ENCODE measurements around the gene KCNQ1. TPM values are rescaled to one million over a fixed set of nuclear protein-coding genes. Genes with fewer than 3 reads are reported as not detected.

KCNQ1 gene
- total RNA-seq, 2 experiments from 2014 or later = 24.2 to 26.6 TPM

DNA sequence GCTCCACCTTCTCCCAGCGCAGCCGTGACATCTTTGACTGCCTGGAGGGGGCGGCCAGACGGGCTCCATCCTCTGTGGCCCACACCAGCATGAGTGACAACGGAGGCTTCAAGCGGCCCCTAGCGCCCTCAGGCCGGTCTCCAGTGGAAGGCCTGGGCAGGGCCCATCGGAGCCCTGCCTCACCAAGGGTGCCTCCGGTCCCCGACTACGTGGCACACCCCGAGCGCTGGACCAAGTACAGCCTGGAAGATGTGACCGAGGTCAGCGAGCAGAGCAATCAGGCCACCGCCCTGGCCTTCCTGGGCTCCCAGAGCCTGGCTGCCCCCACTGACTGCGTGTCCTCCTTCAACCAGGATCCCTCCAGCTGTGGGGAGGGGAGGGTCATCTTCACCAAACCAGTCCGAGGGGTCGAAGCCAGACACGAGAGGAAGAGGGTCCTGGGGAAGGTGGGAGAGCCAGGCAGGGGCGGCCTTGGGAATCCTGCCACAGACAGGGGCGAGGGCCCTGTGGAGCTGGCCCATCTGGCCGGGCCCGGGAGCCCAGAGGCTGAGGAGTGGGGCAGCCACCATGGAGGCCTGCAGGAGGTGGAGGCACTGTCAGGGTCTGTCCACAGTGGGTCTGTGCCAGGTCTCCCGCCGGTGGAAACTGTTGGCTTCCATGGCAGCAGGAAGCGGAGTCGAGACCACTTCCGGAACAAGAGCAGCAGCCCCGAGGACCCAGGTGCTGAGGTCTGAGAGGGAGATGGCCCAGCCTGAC, 41.7 kb upstream of the KCNQ1 start:
- Mint-ChIP-seq H3K36me3 (peaks cover 1% of the 10 kb centered on the region), H3K4me3 (no peak overlapping the region), H3K27me3 (no peaks in the 10 kb centered on the region), H3K27ac (no peak overlapping the region), H3K9me3 (no peaks in the 10 kb centered on the region), H3K4me1 (peaks cover 3% of the 10 kb centered on the region)
- ATAC-seq (ENCODE audit: low read depth) = no peak
- POLR2A ChIA-PET = interaction anchor here (1.0 to 1.1 kb wide), 2 partner anchors 93 to 102 kb away, joined by 3 read pairs; partner anchors contain the start of genes C11orf21 and TSPAN32
- DNase-seq = no peak

DNA sequence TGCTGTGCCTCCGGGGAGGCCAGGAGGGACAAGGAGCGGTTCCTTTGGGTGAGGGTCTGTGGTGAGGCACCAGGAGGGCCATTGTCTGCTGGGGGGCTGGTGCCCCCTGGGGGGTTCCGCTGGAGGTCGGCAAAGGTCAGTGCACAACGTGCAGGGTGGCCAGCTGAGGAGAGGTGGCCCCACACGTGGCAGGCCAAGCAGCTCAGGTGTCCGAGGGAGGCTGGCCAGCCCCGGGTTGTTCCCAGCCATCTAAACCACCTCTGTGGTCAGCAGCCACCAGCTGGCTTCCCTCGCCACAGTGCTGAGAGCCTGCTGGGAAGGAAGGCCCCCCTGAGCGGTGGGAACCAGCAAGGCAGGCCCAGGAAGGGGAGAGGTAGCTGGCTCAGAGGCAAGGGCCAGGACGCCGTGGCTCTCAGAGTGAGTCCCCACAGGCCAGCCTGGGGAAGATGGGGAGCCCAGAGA, 40.0 kb upstream of the KCNQ1 start:
- POLR2A ChIA-PET = no interaction called here
- peaks cover 3% of the 10 kb centered on the region for H3K4me1 Mint-ChIP-seq
- H3K27me3 Mint-ChIP-seq = no peaks in the 10 kb centered on the region
- H3K4me3 Mint-ChIP-seq = no peak overlapping the region
- DNase-seq (no peak), ATAC-seq (ENCODE audit: low read depth) (no peak)
- no peaks in the 10 kb centered on the region for H3K9me3 Mint-ChIP-seq
- H3K36me3 Mint-ChIP-seq = peaks cover 1% of the 10 kb centered on the region
- no peak overlapping the region for H3K27ac Mint-ChIP-seq

DNA sequence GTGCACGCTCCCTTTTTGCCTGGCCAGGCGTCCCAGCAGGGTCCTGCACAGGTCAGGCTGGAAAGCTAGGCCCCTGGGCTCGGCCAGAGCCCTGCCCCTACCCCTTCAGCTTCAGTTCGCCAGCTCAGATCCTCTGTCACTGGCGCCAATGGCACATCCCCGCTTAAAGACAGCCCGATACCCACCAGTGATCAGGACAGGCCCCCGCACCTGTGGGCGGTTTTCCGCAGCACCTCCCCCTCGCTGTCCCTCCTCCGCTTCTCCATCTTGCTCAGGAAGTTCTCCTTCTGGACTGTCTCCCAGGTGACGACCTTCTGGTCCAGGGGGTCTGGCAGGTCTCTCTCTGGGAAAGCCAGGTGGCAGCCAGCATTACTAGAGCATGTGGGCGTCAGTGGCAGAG, 38.4 kb upstream of the KCNQ1 start:
- DNase-seq (no peak), ATAC-seq (ENCODE audit: low read depth) (no peak)
- POLR2A ChIA-PET = no interaction called here
- Mint-ChIP-seq H3K27ac (no peak overlapping the region), H3K27me3 (no peaks in the 10 kb centered on the region), H3K4me3 (no peak overlapping the region), H3K4me1 (peaks cover 1% of the 10 kb centered on the region), H3K36me3 (peaks cover 1% of the 10 kb centered on the region), H3K9me3 (no peaks in the 10 kb centered on the region)

DNA sequence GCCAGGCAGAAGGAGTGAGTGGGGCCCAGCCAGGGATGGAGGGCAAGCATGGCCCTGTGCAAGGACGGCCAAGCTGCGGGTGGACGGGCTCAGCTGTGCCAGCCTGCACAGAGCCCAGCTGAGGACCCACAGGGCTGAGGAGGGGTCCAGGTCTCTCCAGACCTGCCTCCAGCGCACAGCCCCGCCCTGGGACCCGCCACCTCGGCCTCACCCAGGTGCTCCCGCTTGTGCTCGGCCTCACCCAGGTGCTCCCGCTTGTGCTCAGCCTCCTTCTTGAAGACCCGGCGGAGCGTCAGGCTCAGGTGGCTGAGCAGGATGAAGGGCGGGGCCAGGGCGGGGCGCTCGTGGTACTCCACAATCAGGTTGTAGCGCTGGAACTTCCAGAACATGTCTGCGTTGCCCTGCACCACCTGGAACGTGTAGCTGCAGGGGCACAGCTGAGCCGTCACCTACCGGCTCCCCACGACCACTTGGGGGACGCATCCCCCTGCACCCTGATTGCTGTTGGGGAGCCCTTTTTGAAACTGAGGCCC, 37.9 kb upstream of the KCNQ1 start:
- no peaks in the 10 kb centered on the region for H3K4me1 Mint-ChIP-seq
- ATAC-seq (ENCODE audit: low read depth) = no peak
- POLR2A ChIA-PET = no interaction called here

DNA sequence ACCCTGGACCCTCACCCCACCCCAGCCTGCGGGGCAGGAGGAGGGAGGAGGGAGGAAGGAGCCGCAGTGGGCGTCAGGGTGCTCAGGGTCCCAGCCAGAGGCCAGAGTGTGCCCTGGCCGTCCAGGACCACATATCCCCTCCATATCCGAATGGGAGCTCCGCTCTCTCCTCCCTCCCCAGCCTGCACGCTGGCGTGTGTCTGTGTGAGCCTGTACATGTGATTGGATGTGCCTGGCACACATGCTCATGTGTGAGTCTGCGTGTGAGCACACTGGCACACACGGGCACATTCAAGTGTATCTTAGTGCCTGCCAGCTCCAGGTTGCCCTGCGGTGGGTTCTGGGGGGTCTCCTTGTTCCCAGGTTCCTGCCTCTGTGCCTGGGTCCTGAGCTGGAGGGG, 36.1 kb upstream of the KCNQ1 start:
- Mint-ChIP-seq H3K4me1 (no peaks in the 10 kb centered on the region), H3K36me3 (peaks cover 1% of the 10 kb centered on the region), H3K9me3 (no peaks in the 10 kb centered on the region), H3K27ac (no peak overlapping the region), H3K4me3 (no peak overlapping the region), H3K27me3 (no peaks in the 10 kb centered on the region)
- POLR2A ChIA-PET = no interaction called here
- ATAC-seq (ENCODE audit: low read depth) (no peak), DNase-seq (no peak)

More for the DNA sequence above, 37.9 kb upstream of the KCNQ1 start:
- Mint-ChIP-seq H3K27ac (no peak overlapping the region), H3K36me3 (peaks cover 1% of the 10 kb centered on the region), H3K27me3 (no peaks in the 10 kb centered on the region), H3K4me3 (no peak overlapping the region), H3K9me3 (no peaks in the 10 kb centered on the region)
- no peak for DNase-seq

DNA sequence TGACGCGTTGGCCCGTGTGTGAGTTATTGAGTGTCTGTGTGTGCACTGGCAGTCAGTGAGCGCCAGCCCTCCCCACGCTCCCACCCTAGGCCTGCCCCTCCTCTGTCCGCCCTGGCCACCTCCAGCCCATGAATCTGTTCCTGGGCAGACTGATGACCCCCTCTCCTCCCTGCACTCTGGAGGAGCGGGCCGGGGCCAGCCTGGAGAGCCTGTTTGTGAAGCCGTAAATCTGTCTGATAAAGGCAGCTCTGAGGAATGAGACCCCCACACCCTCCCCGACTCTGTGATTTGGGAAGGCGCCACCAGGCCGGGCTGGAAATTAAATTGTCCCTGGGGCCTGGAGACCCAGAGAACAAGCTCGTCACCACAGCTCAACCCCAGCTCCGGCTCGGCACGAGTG, 35.7 kb upstream of the KCNQ1 start:
- H3K27me3 Mint-ChIP-seq = no peaks in the 10 kb centered on the region
- no peaks in the 10 kb centered on the region for H3K9me3 Mint-ChIP-seq
- ATAC-seq (ENCODE audit: low read depth) (no peak), DNase-seq (no peak)
- H3K4me1 Mint-ChIP-seq = no peaks in the 10 kb centered on the region
- POLR2A ChIA-PET = no interaction called here
- H3K36me3 Mint-ChIP-seq = no peaks in the 10 kb centered on the region
- H3K4me3 Mint-ChIP-seq = no peak overlapping the region
- H3K27ac Mint-ChIP-seq = no peak overlapping the region

DNA sequence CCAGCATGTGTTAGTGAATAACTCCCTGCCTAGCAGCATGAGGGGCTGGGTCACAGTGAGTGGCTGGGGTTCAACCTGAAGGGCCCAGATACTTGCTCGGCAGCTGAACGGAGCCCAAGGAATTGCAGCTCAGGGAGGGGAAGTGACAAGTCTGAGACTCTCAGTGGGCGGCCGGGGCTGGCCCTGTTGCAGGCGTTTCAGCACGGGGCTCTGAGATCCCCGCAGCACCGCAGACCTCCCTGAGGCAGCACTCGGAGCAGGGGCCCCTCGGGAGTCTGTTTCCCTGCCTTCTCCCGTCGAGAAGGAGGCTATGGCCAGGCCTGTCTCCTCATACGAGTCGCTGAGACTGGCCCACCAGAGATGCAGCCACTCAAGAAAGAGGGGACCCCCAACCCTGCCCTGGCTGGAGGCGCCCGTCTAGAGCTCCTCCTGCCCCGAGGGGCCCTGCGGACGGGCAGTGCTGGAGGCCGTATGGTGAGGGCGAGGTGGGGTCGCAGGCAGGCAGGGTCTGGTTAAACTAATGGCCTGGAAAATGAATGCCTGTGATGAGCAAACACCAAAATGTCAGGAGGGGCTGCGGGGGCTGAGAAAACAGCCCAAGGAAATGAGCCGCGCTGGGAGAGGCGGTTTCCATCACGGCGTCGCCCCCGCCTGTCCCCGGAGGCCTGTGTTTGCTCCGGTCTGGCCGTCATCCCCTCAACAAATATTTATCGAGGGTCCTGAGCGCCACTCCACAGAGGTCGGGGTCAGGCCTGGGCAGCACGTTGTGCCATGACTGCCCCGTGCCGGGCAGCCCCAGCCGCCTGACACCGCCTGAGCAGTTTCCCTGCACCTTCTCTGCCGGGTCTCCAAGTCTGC, 35.0 kb upstream of the KCNQ1 start:
- no peaks in the 10 kb centered on the region for H3K9me3 Mint-ChIP-seq
- POLR2A ChIA-PET = no interaction called here
- no peak overlapping the region for H3K4me3 Mint-ChIP-seq
- ATAC-seq (ENCODE audit: low read depth) (no peak), DNase-seq (no peak)
- H3K27me3 Mint-ChIP-seq = no peaks in the 10 kb centered on the region
- H3K4me1 Mint-ChIP-seq = no peaks in the 10 kb centered on the region
- no peaks in the 10 kb centered on the region for H3K36me3 Mint-ChIP-seq
- no peak overlapping the region for H3K27ac Mint-ChIP-seq

DNA sequence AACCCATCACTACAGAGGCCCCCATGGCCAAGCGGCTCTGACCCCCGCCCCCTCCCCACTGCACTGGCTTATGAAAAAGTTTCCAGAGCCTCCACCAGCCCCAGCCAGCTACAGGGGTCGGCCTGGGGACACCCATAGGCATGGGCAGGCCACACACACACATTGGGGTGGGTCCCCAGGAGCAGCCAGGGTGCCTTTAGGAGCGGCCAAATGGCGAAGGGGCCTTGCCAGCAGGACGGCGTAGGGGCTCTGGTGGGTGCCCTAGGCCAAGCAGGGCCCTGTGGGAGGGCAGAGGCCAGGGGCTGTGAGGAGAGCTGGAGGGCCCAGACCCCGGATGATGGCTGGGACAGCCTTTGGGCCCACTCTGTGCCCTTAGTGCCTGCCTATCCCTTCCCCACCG, 34.2 kb upstream of the KCNQ1 start:
- no peak overlapping the region for H3K4me3 Mint-ChIP-seq
- no peaks in the 10 kb centered on the region for H3K9me3 Mint-ChIP-seq
- no peak overlapping the region for H3K27ac Mint-ChIP-seq
- H3K27me3 Mint-ChIP-seq = no peaks in the 10 kb centered on the region
- no peaks in the 10 kb centered on the region for H3K36me3 Mint-ChIP-seq
- ATAC-seq (ENCODE audit: low read depth) (no peak), DNase-seq (no peak)
- H3K4me1 Mint-ChIP-seq = no peaks in the 10 kb centered on the region
- POLR2A ChIA-PET = no interaction called here

DNA sequence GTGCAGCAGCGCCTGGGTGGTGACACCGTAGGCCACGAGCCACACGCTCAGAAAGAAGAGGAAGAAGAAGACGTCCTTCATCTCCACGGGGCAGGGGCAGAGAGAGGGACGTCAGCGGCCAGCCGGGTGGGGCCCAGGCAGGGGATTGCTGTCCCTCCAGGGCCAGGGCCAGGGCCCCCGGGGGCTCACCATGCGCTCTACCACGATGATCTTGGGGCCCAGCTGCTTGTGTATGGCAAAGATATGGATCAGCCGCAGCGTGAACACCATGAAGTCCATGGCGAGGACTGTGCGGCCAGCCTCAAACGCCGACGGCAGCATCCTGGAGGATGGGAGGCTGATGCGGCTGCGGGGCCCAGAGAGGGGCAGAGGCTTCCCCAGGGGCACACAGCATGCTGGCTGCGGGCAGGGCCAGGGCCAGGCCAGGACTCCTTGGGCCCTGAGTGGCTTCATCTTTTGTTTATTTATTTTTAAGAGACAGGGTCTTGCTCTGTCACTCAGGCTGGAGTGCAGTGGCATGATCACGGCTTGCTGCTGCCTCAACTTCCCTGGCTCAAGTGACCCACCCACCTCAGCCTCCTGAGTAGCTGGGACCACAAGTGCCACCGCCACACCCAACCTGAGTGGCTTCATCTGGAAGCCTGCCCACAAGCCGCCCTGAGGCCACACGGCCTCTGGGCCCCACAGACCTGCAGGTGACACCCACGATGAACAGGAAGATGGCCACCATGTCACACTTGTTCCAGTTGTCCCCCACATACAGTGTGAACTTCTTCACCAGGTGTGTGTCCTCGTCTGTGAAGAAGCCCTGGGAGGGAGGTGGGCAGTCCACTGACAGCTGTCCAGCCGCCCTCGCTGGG, 33.1 kb upstream of the KCNQ1 start:
- Mint-ChIP-seq H3K36me3 (no peaks in the 10 kb centered on the region), H3K4me3 (no peak overlapping the region), H3K9me3 (no peaks in the 10 kb centered on the region), H3K27me3 (no peaks in the 10 kb centered on the region), H3K4me1 (no peaks in the 10 kb centered on the region), H3K27ac (no peak overlapping the region)
- no peak for DNase-seq
- no peak for ATAC-seq (ENCODE audit: low read depth)
- POLR2A ChIA-PET = no interaction called here

DNA sequence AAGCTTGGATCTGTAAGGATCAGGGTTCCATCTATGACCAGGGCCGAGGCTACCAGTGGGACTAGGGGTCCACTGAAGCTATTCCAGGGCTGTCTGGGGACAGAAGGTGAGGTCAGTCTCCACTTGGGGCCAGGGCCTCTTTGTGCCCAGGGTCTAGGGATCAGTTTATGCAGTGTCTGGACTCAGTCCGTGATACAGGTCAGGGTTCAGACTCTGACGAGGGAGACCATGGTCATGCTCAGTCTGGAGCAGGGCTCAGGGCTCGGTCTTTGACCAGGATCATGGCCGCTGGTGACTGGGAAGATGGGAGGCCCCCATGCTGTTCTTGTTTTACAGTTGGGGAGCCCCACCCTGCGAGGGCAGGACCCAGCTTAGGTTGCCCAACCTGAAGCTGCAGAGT, 32.5 kb upstream of the KCNQ1 start:
- POLR2A ChIA-PET = no interaction called here
- H3K4me3 Mint-ChIP-seq = no peak overlapping the region
- ATAC-seq (ENCODE audit: low read depth) (no peak), DNase-seq (no peak)
- H3K27ac Mint-ChIP-seq = no peak overlapping the region
- H3K9me3 Mint-ChIP-seq = no peaks in the 10 kb centered on the region
- H3K27me3 Mint-ChIP-seq = no peaks in the 10 kb centered on the region
- H3K4me1 Mint-ChIP-seq = no peaks in the 10 kb centered on the region
- no peaks in the 10 kb centered on the region for H3K36me3 Mint-ChIP-seq

DNA sequence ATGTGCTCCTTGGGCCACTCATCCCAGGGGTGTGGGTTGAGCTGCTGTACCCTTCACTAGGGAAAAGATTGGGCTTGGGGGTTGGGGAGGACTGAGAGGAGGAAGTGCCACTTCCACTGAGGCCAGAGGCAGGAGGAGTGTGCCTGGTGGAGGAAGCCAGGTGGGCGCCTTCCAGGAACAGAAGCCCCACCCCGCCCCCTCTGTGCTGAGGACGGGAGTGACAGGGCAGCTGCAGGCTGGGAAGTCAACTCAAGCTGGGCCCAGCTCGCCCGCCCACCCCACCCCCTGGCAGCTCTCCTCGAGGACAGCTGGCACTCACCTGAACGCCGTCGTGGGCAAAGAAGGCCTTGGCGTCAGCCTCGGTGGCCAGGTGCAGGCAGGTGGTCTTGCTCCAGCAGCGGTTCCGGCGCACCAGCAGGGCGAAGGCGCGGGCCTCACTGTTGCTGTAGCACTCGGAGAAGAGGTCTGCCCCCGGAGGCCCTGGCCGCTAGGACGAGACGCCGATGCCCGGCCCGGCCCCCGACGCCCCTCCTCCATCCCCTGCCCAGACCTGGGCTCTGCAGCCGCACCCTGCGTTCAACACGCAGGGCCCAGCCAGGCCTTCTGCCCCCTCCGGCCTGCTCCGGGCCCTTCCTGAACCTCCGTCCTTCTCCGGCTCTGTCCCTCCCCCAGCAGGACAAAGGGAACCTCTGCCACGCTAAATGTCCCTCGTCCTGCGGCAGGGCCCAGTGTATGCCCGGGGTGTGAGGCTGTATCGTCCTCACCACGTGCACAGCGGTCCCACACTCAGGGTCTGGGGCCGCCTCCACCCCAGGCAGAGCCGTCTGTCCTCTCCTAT, 30.8 kb upstream of the KCNQ1 start:
- no peak overlapping the region for H3K4me3 Mint-ChIP-seq
- H3K9me3 Mint-ChIP-seq = no peaks in the 10 kb centered on the region
- H3K27ac Mint-ChIP-seq = no peak overlapping the region
- ATAC-seq (ENCODE audit: low read depth) = no peak
- DNase-seq = no peak
- no peaks in the 10 kb centered on the region for H3K27me3 Mint-ChIP-seq
- POLR2A ChIA-PET = no interaction called here
- H3K4me1 Mint-ChIP-seq = no peaks in the 10 kb centered on the region
- no peaks in the 10 kb centered on the region for H3K36me3 Mint-ChIP-seq

DNA sequence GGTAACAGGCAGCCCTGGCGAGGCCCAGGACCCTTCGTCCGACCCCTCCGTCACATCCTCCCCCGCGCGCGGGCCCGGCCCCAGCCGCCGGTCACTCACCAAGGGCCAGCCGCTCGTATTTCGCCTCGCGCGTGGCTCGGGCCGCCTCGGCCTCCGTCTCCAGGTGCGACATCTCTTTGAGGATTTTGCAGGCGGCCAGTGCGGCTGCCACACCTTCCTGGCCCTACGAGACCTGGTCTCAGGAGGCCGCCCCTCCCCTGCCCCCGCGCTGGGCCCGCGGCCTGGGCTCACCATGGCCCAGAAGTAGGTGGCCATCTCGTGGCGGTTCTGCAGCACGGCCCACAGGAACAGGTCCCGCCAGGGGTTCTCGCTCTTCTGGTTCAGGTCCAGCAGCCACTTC, 30.2 kb upstream of the KCNQ1 start:
- DNase-seq (no peak), ATAC-seq (ENCODE audit: low read depth) (no peak)
- Mint-ChIP-seq H3K9me3 (no peaks in the 10 kb centered on the region), H3K4me1 (no peaks in the 10 kb centered on the region), H3K27me3 (no peaks in the 10 kb centered on the region), H3K36me3 (no peaks in the 10 kb centered on the region), H3K4me3 (no peak overlapping the region), H3K27ac (no peak overlapping the region)
- POLR2A ChIA-PET = no interaction called here
